Erythroblast (primary cell): ENCODE results near the gene CEMIP.

Experiments used
- GATA1 ChIP-seq: IDR thresholded peaks from 2 replicates; pipeline ENCODE4 v1.6.1; 2011; ENCODE audit warnings: low read depth, mild to moderate bottlenecking, control low read depth, low read length, moderate library complexity
- POLR2A ChIP-seq: IDR thresholded peaks from 2 replicates; pipeline ENCODE4 v1.6.1; 2011; ENCODE audit warnings: mild to moderate bottlenecking, low read length

DNA sequence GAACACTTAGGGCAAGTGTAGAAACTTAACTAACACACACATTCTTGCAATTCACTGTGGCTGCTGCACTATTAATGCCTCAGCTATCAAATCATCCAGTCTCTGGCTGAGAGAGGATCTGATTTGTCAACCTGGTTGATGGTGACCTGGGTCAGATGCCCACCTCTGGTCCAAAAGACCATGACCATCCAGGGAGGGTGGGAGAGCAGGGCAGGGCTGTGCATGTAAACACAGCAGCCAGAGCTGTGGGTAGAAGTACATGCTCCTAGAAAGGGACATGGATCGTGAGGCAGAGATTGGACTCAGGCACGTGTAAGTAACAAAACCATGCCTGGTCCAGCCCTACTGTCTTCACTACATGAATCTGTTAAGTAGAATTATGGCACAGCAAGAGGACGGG is 193.1 kb downstream of the CEMIP start:
- TF ChIP-seq POLR2A (no peak), GATA1 (no peak)
